Rectal smooth muscle tissue (tissue), 1 donor: ENCODE measurements around the gene SRPK1.

ENCODE experiments used
- H3K27ac ChIP-seq: one replicate; pipeline ENCODE4 v1.7.0; 2013; ENCODE audit warnings: low read depth, low read length, inconsistent platforms
- H3K27me3 ChIP-seq: one replicate; pipeline ENCODE4 v1.7.0; 2013; ENCODE audit warnings: low read length; ENCODE audit not compliant: control insufficient read depth, insufficient read depth
- H3K36me3 ChIP-seq: one replicate; pipeline ENCODE4 v1.7.0; 2013; ENCODE audit warnings: low read length; ENCODE audit not compliant: control insufficient read depth, insufficient read depth
- H3K4me1 ChIP-seq: one replicate; pipeline ENCODE4 v1.7.0; 2013; ENCODE audit warnings: low read length; ENCODE audit not compliant: control insufficient read depth, insufficient read depth
- H3K4me3 ChIP-seq: one replicate; pipeline ENCODE4 v1.7.0; 2013; ENCODE audit warnings: low read length
- H3K9ac ChIP-seq: one replicate; pipeline ENCODE4 v1.7.0; 2013; ENCODE audit warnings: low read length

SRPK1 gene

DNA sequence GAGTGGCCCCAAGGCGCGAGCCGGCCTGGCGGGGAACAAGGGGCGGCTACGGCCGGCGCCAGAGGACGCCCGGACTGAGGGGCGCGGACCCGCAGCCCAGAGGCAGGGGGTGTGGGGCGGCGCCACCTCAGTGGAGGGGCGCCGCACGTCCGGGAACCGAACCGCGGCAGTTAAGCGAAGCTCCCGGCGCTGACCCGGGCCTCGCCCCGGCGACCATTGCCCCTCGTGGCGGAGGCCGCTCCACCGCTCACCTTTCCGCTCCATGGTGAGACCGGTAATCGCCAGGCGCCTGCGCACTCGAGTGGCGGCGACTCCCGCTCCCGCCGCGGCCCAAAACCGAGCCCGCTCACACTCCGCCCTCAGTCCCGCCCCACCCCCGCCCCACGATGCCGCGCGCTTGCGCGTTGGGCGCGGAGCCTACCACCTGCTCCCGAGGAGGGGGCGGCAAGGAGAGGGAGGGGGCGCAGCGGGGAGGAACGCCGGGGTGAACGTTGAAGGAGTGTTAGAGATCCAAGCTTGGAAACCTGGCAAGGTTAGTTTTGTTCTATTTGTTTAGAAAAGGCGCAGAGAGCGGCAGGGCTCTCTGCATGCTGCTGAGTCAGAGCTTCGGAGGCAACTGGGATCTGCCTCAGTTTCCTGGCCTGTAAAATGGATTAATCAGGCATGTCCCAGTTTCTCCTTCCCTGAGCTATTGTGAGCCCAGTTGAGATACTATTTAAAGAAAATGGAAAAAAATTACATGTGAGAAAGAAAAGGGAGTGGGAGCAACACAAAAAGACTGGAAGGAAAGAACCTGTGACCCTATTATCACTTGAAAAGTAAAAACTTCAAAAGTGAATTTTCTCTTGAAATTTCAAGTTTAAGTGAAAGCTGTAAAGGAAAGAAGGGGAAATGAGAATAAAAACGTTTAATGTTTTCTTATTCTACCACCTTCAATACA is at the start of gene SRPK1:
TSS of gene SRPK1 (minus strand) at position 306 of the 940 bp plus-strand sequence. CDS start at position 264, 42 bp downstream.
- Histone ChIP-seq H3K4me1 (no peaks in the 10 kb centered on the region), H3K9ac (peak within 1 kb of the TSS; percentile 62), H3K4me3 (peak within 1 kb of the TSS; percentile 87), H3K27ac (peak within 1 kb of the TSS; percentile 14), H3K27me3 (no peaks in the 10 kb centered on the region), H3K36me3 (no peaks in the 10 kb centered on the region)

DNA sequence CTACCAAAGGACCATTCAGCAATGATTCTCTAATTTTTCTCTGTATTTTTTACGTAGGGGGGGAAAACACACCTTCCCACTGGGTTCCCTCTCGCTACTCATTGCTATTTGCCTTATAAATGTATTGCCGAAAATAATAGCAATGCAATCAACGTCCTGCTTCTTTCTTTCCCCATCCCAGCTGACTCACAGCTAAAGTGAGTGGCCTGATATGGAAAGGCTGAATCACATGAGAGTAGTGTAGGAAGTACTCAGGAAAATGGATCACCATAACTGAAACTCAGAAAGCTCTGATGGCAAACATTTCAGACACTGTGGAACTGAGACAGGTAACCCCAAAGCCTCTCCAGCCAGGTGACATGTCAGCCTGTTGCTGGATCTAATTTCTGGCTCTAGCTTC is 49.3 kb upstream of the SRPK1 start:
- H3K9ac ChIP-seq: no peak overlapping the region
- H3K36me3 ChIP-seq: no peaks in the 10 kb centered on the region
- H3K27ac ChIP-seq: no peak overlapping the region
- H3K27me3 ChIP-seq: no peaks in the 10 kb centered on the region
- H3K4me3 ChIP-seq: no peak overlapping the region
- no peaks in the 10 kb centered on the region for H3K4me1 ChIP-seq

DNA sequence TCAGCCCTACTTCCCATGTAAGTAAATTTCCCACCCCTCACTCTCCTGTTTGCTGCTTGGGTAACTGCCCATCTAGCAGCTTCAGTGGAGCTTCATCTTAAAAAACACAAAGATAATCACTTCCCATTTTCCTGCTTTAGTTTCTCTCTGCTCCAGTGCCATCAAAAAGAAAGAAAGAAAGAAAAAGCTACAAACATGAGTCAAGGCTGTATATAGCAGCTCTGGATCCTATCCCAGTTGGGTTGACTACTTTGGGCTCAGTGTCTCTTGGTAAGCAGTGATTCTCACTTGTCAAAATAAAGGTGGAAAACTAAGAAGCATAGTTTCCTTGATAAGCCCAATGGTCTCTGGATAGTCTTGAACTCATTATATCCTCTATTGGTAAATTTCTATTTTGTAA is 48.7 kb upstream of the SRPK1 start:
- no peaks in the 10 kb centered on the region for H3K4me1 ChIP-seq
- H3K4me3 ChIP-seq: no peak overlapping the region
- no peak overlapping the region for H3K9ac ChIP-seq
- H3K36me3 ChIP-seq: no peaks in the 10 kb centered on the region
- no peak overlapping the region for H3K27ac ChIP-seq
- H3K27me3 ChIP-seq: no peaks in the 10 kb centered on the region

DNA sequence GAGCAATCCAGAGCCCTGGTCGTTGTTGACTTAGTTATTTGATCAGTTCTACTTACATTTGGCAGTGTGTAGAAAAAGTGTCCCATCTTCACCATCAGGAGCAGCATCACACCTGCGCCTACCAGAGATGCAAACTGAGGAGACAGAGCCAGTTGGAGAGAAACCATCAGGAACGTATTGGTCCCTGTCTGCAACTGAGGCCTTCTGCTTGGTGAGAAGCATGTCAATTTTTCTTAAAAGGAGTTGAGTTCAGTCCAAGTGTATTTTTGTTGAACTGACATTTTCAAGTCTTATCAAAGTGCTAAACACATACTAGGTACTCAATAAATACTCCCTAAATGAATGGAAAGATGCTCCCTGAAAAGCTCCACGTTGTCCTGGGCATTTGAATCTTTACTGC is 47.9 kb upstream of the SRPK1 start:
- H3K4me1 ChIP-seq: no peaks in the 10 kb centered on the region
- no peak overlapping the region for H3K4me3 ChIP-seq
- H3K9ac ChIP-seq: no peak overlapping the region
- no peak overlapping the region for H3K27ac ChIP-seq
- H3K27me3 ChIP-seq: no peaks in the 10 kb centered on the region
- H3K36me3 ChIP-seq: no peaks in the 10 kb centered on the region

- no peak overlapping the region for H3K9ac ChIP-seq
- H3K27ac ChIP-seq: no peak overlapping the region
- no peaks in the 10 kb centered on the region for H3K36me3 ChIP-seq
- no peaks in the 10 kb centered on the region for H3K27me3 ChIP-seq
- H3K4me1 ChIP-seq: no peaks in the 10 kb centered on the region
- H3K4me3 ChIP-seq: no peak overlapping the region
Measured at GRCh38 chr6:35967076-35967774, 46.3 kb upstream of the SRPK1 start.

- no peak overlapping the region for H3K27ac ChIP-seq
- H3K9ac ChIP-seq: no peak overlapping the region
- H3K4me1 ChIP-seq: no peaks in the 10 kb centered on the region
Measured at GRCh38 chr6:35962779-35963560, 42.1 kb upstream of the SRPK1 start.

DNA sequence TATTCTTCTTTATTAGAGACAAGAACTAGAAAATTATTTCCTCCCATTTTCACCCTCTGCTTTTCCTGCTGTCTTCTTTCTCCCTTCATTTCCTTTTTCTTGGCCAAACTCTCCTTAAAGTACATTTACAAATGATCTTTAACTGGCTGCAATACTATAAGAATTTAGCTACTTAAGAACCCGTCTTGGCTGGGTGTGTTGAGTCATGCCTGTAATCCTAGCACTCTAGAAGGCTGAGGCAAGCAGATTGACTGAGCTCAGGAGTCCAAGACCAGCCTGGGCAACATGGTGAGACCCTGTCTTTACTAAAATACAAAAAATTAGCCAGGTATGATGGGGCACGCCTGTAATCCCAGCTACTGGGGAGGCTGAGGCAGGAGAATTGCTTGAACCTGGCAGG is 39.3 kb upstream of the SRPK1 start:
- H3K4me3 ChIP-seq: no peak overlapping the region
- H3K27ac ChIP-seq: no peak overlapping the region
- H3K9ac ChIP-seq: no peak overlapping the region
- no peaks in the 10 kb centered on the region for H3K36me3 ChIP-seq
- H3K4me1 ChIP-seq: no peaks in the 10 kb centered on the region
- H3K27me3 ChIP-seq: no peaks in the 10 kb centered on the region

More at GRCh38 chr6:35962779-35963560, 42.1 kb upstream of the SRPK1 start:
- Histone ChIP-seq H3K4me3 (no peak overlapping the region), H3K27me3 (no peaks in the 10 kb centered on the region), H3K36me3 (no peaks in the 10 kb centered on the region)

- Histone ChIP-seq H3K36me3 (no peaks in the 10 kb centered on the region), H3K27me3 (no peaks in the 10 kb centered on the region), H3K9ac (no peak overlapping the region), H3K4me1 (no peaks in the 10 kb centered on the region), H3K4me3 (no peak overlapping the region), H3K27ac (no peak overlapping the region)
Measured at GRCh38 chr6:35955970-35956369, 35.1 kb upstream of the SRPK1 start.

DNA sequence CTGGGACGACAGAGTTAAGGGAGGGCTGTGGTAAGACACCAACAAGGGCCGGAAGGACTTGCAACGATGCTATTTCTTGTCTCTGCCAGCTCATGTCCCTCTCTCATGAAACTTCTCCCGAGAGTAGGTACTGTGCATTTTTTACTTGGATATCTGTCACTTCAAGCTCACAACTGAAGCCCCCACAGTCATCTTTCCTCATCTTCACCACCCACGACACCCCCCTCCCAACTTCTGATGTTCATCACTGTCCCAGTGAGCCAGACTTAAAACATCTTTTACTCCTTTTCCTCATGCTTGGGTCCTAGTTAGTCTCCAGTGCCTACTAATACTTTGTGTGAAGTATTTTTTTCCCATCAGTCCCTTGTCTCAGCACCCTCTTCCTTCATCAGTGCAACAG is 34.6 kb upstream of the SRPK1 start:
- no peak overlapping the region for H3K9ac ChIP-seq
- no peak overlapping the region for H3K27ac ChIP-seq
- no peaks in the 10 kb centered on the region for H3K27me3 ChIP-seq
- no peaks in the 10 kb centered on the region for H3K4me1 ChIP-seq
- H3K36me3 ChIP-seq: no peaks in the 10 kb centered on the region
- no peak overlapping the region for H3K4me3 ChIP-seq

DNA sequence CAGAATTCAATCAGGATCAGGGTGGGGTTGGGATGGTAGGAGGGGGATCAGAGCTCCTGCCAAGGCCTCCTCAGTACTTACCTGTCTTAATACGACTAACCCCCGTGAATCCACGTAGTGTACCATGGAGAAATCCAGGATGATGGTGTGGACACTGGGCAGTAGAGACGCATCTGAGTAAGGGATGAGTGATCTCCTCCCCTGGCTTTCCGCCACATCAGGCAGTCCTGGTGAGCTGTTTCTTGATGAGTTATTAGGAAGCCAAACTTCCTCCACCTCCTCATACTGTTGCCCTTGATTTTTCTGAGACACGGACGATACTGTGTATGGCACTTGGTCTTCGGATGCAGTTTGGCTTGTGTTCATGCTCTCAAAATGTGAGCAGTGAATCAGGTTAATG is 34.2 kb upstream of the SRPK1 start:
- Histone ChIP-seq H3K4me3 (no peak overlapping the region), H3K36me3 (no peaks in the 10 kb centered on the region), H3K27ac (no peak overlapping the region), H3K4me1 (no peaks in the 10 kb centered on the region), H3K27me3 (no peaks in the 10 kb centered on the region), H3K9ac (no peak overlapping the region)

- Histone ChIP-seq H3K4me3 (no peak overlapping the region), H3K9ac (no peak overlapping the region), H3K27me3 (no peaks in the 10 kb centered on the region), H3K36me3 (no peaks in the 10 kb centered on the region), H3K27ac (no peak overlapping the region), H3K4me1 (no peaks in the 10 kb centered on the region)
Measured at GRCh38 chr6:35954333-35954732, 33.4 kb upstream of the SRPK1 start.

DNA sequence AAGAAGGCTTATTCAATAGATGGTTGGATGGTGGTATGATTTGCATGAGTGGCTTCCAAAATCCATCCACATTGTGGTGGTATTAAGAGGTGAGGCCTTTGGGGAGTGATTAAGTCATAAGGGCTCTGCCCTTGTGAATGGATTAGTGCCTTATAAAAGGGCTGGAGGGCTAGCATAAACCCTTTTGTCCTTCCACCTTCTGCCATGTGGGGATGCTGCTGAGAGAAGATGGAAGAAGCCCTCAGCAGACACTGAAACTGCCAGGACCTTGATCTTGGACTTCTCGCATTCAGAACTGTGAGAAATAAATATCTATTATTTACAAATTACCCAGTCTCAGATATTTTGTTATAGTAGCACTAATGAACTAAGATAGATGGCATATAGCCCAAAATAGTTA is 27.8 kb upstream of the SRPK1 start:
- Histone ChIP-seq H3K4me3 (no peak overlapping the region), H3K36me3 (no peaks in the 10 kb centered on the region), H3K9ac (no peak overlapping the region), H3K27ac (no peak overlapping the region), H3K4me1 (no peaks in the 10 kb centered on the region), H3K27me3 (no peaks in the 10 kb centered on the region)
